Erythroblast (primary cell): ENCODE measurements around the gene OMA1.

Source experiments
- GATA1 ChIP-seq: IDR thresholded peaks from 2 replicates; pipeline ENCODE4 v1.6.1; 2011; ENCODE audit warnings: low read depth, mild to moderate bottlenecking, control low read depth, low read length, moderate library complexity
- POLR2A ChIP-seq: IDR thresholded peaks from 2 replicates; pipeline ENCODE4 v1.6.1; 2011; ENCODE audit warnings: mild to moderate bottlenecking, low read length

GRCh38 chr1:58477390-58477789, 69.1 kb downstream of the OMA1 start:
- TF ChIP-seq POLR2A (no peak), GATA1 (no peak)
